ENCODE results near the gene MBTPS1.
A peak's percentile ranks its signal among the peaks of the same experiment; 100 is the strongest.

The MBTPS1 gene

DNA sequence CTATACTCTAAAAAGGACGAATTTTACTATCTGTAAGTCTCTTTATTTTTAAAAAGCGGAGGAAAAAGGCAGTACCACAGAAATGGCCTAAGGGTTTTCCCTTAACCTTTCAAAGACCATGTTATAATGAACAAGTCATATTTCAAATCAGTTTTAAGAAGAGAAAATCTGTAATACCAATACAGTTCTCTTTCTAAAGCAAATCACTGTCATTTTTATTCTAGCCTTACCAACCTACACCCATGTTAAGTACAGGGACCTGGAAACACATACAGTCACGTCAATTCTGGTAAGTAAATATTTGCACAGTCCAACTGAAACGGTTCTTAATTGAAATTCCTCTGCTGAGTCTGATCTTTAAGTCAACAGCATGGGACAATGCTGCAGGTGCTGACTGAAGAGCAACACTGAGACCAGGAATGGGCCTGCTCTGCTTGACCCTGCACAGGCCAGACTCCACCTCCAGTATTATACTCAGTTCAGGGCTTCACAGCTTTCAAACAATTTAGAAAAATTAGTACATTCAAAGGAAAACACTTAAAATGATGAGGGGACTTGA is 20.2 kb downstream of the MBTPS1 start:
- no peak for DNase-seq

DNA sequence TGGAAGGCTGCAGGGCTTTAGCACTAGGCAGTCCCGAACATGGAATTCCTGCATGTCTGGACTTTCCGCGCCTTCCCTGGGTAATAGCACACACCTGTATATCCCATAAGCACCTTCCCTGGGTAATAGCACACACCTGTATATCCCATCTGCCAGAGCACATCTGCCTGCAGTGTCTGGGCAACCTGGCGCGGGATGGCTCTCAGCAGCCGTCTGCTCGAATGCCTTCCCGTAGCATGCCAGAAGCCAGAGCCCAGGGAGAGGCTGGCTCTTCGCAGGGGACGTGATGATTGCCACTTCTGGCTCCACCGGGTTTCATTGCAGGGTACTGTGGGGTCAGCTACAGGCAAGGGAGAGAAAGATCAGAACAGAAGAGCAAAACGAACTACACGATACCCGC is 21.3 kb downstream of the MBTPS1 start:
- no peak for DNase-seq

DNA sequence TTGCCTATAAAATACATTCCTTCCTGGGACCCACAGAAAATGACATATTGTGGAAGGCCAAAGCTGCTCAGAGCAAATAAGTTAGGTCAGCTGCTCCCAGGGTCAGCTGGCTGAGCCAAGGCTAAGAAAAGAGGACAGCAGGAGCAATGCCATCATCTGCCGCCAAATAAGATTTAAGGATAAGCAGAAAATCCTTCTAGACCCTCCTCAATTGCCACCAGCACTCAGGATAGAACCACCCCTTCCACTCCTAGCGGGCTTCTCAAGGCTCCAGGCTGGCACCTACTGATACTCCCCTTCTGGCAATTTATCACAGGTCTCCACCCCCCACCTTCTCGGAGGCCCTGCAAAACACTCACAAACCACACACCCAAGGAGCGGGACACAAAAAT is 22.9 kb downstream of the MBTPS1 start:
- DNase-seq, result no peak

DNA sequence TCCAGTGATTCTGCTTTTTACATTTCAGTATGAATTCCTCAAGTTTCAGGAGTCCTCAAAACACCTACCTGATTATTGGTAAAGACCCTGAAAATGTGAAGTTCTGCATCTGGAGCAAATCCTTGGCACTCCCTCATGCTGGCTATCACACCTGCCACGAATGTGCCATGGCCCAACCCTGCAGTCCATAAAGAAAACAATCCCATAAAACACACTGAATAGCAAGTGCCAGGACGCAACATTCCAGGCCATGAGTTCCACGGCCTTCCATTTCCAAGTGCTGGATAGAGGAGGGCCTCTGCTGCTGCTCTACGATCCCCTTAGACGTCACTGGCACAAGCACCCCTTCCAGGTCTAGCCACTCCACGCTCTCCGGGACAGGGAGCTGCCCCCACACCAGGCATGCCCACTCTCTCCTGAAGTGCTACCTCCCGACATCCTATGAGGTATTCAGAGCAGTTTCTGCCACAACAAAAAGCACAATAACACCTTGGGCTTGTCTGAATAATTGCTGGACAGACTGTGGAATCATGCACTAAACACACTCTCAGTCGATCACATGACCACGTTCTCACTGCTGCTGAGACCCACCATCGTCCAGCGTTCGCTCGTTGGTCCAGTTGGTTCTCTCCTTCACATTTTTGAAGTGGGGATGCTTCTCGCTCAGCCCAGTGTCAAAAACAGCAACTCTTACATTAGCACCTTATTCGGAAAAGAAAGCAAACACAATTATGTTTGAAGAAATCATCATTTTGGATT is 23.4 kb downstream of the MBTPS1 start:
- no peak for DNase-seq

DNA sequence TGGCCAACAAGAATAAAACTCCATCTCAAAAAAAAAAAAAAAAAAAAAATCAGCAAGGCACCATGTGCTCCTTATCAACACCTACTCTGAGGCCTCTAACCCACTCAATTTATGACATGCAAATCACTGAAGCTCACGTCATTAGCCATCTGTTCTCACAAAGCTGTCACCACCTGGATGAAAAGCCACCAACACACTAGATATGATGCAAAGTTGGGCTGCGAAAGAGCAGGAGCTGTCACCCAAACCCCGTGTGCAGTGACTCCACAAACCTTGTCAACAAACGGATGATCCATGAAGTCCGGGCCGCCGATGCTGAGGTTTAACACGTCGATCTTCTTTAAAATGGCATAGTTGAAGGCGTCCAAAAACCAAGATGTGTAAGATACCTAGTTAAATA is 25.3 kb downstream of the MBTPS1 start:
- DNase-seq, result no peak

DNA sequence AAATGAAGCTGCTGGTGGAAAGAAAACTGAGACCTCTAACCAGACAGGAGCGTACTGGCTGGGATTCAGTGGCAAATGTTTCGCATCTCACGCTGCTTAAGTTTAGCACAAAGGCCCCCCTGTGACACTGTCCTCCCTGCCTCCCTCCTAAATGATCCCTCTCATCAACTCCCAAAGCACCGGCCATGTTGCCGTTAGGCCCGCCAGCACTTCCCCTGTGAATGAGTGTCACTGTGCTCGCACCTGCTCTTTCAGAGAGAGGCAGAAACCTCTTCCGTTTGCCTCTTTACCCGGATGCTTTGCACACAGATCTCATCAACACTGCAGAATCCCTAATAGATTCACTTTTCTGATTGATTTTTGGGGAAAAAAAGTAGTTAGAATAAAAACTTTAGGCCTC is 26.5 kb downstream of the MBTPS1 start:
- DNase-seq, result no peak

DNA sequence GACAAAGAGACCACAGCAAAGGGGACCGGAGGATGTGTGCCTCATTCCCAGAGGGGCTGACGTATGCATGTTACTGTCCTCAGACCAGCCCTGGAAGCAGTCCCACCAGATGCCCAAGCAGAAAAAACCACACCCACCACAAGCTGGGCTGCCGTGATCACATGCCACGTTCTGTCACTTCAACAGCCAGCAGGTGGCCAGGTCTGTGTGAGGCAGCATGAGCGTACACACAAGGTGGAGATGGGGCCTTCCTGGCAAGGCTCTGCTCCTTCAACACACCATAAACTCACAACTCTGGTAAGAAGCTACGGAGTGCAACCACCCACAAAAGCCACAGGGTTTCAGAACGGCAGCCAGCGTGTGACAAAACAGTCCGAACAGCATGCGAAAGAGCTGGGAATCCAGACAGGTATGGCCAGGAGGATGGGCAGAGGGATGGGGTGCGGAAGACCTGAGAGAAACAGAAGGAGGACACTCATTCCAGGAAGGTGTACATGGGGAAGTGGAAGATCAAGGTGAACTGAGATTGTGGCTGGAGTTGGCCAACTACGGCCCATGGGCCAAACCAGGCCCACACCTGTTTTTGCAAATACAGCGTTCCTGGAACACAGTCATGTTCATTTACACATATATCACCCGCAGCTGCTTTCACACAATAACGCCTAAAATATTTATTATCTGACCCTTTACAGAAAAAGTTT is 27.9 kb downstream of the MBTPS1 start:
- DNase-seq, result peak; percentile 27 to 37

DNA sequence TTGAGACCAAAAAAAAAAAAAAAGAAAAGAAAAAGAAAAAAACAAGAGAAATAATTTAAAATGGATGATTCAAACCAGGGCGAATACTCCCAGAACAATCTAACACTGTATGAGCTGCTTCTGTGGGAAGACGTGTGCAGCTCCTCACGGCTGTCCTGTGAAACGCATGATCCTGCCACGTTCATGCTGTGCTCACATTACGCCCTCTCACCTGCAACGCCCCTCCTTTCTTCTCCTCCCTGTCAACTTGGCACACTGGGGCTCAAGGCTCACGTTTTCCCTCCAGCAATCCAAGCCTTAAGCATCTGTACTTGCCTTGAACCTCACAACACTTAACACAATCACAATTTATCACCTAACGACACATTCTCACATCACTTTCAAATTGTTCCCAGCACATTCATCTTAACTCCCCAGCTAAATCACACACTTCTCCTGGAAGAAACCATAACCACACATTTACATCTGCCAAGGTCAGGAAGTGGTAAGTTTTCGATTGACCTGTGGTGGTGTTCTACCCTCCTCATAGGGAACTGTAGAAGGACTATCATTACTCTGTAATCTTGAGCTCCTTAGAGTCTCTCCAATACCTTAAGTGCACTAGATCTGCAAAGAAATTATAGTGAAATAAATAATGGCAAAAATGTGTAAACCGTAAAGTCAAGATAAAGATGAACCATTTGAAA is 29.1 kb downstream of the MBTPS1 start:
- DNase-seq, result no peak

DNA sequence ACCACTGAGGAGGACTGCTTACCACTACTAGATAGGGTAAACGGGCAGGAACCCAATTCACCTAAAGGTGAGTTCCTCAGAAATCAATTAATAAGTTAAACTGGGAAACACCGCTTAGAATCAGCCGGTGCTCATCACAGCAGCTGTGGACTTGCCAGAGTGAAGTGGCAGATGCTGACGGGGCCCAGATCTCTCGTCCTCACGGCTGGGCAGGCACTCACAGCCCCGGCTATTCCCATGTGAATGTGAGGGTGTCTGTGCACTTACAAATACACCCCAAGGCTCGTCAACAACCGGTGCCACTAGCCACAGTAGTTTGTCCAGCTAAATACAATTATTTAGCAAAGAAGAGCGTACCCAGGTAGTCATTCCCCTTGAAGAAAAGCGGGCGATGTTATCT is 29.7 kb downstream of the MBTPS1 start:
- DNase-seq, result no peak

DNA sequence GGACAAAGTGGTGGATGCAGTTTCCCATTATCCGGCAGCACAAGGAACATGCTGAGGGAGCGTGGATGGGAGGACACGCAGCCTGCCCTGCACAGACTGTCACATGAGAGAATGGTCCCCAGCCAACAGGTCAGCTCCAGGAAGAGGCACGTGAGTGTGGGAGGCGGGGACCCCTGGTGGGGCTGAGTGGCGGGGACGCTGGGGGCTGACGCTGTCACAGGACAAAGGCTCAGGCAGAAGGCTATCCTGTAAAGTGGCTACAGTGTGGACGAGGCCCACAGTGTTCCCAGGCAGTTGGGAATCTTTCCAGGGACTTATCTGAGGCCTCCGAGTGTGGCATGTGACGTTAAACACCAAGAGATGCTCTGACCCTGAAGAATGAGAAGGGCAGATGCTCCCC is 30.4 kb downstream of the MBTPS1 start:
- no peak for DNase-seq

DNA sequence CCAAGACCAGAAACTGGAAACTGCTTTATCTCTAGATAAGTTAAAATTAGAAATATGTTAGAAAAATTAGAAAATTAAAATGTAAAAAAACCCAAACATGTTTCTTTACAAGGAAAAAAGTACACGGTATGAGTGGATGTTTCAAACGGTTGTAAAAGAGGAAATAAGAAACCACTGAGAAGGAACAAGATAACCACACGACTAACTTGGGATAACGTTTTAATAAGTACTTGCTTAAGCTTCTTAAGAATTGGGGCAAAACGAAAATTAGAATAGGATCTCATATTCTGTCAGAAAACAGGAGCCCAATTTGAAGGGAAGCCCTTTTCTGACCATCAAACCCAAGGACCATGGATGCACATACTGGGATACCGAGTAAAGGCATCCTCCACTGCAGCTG is 31.0 kb downstream of the MBTPS1 start:
- DNase-seq, result no peak

DNA sequence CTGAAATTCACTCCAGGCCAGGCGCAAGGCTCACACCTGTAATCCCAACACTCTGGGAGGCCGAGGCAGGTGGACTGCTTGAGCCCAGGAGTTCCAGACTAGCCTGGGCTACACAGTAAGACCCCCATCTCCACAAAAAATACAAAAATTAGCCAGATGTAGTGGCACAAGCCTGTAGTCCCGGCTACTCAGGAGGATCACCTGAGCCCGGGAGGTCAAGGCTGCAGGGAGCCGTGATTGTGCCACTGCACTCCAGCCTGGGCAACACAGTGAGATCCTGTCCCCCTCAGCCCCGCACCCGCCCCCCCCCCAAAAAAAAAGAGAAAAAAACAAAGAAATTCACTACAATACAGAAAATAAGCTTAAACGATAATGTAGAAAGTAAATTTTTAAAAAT is 31.5 kb downstream of the MBTPS1 start:
- no peak for DNase-seq

DNA sequence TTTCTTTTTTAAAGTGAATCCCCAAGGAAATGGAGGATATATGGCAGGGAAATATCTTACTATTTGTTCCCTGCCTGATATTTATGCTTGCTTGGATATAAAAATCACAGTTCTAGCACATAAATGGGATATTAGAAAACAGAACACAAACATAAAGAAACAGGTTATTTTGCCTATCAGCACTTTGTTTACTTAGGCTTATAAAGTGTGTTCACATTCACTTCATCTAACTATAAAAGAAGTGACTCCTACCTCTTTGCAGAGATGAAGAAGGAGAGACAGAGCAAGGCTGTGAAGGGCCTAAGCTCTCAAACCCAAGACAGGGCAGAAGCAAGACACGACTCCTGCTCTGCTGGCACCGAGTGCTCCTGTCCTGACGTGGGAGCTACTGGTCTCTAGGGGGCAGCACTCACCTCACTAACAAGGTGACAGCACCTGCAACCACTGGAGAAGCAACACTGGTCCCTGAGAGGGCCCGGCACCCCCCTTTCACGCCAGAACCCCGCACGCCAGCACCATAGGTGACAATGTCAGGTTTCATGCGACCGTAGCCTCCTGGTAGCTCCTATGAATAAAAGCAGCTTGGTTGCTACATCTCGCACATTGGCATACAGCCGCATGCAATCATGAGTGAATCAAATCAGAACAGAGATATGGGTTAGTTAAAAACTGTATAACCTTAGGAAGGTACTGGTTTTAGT is 32.0 kb downstream of the MBTPS1 start:
- peak; percentile 61 to 63 for DNase-seq

DNA sequence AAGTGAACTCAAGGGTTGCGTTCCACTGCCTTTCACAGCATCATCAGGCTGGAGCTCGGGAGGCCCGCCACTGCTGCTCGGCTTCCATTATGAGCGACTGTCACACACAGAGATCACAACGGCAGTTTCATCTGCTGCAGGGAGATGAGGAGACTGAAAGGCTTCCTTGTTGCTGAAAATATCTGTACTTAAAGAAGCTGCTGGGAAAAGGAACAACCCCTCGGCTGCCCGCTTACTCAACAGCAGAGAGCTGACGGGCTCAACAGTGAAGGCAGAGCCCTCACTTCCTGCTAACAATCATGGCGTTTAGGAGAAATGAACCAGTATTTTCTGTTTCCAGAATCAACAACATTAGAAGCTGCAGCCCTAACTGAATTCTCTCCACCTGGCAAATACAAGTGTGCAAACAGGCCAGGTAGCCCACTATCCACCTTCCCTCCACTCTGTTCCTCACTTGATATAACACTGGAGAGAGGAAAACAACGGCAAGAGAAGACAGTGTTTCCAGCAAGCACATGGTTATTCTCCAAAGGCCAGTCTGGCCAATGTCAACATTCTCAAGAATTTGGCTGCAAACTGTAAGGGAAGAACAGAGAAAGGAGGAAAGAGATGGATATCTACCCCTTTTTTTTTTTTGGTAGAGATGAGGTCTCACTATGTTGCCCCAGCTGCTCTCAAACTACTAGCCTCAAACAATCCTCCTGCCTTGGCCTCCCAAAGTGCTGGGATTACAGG is 33.7 kb downstream of the MBTPS1 start:
- DNase-seq, result no peak

DNA sequence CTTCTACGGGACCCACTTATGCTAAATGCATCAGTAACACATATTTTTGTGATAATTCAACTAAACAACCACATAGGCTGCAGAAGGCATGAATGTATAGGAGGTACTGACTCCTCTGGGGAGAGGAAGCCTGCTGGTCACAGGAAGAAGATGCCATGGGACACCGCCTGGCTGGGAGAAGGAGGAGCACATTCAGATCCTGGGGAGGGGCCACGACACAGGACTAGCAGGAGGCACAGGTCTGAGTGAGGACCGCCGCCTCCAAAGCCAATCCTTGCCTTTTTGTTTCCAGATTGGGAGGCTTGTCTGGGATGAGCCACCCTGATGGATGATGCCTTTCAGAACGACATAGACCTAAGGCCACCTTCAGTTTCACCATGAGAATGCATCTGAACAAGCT is 34.6 kb downstream of the MBTPS1 start:
- no peak for DNase-seq

DNA sequence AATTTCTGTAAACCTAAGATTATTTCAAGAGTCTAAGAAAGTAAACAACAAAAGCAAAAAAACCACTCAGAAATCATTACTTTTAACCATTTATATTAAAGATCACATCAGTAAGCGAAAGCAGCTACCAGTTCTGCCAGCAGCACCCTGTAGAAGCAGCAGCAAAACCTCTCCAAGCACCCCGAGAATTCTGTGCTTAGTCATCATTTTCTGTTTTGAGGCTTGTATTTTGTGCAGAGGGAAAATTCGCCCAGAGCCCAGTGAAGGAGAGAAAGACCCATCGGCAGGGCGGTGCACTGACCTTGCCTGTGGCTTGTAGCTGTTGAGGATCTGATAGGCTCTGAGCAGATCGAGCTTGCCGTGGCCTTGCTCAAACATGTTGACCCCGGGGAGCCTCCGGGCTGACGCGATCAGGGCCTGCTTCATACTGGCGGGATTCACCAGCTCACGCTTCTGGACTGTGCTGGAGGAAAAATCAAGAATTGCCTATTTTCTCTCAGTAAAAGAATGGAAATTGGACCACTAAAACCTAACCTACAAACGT is 35.2 kb downstream of the MBTPS1 start:
- no peak for DNase-seq

DNA sequence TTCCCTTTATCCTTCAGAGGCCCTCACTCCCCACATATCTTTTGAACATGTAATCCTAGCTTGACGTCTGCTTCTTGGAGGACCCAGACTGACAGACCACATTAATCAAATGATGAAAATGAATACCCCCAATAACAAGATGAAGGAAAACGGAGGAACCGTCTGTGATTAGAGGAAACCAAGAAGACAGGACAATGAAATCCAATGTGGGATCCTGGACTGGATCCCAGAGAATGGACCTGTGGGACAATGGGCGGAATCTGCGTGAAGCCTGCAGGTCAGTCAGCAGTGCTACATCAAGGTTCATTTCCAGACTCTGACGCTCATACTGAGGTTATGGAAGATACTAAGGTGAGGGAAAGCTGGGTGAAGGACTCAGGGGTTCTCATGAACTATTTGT is 35.9 kb downstream of the MBTPS1 start:
- DNase-seq, result no peak

DNA sequence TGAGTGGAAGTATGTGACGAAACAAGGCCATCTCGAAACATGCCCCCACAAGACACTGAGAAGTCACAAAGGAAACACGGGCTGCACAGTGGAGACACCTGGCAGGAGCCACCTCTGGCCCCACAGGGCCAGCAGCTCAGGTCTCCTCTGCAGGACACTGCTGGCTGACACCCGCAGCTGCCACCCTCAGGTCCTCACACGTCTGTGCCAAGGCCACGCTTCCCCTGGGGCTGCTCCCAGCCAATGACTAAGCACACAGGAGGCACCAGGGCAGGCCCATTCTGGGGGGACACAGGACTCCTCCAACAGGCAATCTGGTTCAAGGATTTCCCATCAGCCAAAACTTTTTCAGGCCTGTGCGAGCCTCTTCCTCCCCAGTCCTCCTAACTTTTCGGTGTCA is 36.4 kb downstream of the MBTPS1 start:
- no peak for DNase-seq

DNA sequence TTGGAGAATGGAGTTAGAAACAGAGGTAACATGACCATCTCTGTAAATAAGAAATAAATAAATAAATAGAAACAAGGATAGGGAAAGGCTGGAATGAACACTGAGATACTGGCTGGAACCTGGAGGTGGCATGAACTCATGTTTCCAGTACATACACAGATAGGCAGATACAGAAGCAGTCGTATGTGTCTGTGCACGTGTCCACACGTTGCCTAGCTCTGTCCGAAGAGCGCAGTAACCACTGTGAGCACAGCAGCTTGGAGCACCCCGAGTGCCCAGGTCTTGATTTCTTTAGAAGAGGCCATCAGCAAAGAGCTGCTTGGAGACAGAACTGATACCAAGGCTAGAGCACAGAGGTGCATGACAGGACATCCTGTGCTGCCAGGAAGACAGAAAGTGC is 37.1 kb downstream of the MBTPS1 start:
- no peak for DNase-seq

DNA sequence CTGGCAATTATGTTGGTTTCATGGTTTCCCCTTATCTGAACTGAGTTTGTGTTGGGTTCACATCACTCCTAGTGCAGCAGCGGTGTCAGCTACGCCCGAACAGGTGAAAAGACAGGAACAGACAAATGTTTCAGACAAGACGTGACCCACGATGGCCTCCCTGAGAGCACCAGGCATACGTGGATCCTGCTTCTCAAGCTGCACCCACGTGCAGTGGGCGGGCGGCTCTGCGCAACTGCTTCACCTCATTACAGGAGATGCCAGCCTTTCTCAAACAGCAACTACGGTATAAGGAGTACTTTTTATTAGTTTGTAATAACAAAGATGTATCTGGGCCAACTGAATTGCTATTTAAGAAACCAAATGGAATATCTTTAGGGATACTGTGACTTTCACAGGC is 41.4 kb downstream of the MBTPS1 start:
- DNase-seq, result no peak

DNA sequence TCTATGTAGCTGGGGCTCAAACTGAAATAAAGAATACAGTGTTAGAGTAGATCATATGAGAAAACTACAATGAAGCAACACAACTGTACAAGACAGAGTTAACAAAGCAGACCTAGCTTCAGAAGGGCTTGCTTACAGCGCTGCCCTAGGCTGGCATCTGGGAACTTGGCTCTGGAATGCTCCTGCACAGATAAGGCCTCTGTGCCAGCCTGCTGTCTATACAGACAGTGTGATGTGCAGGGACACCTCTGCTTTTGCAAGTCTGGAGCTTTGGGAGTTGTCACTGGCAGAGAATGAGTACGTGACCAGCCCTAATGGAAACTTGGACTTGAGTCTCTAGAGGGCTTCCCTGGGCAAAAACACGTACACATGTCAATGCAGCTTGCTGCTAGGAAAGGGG is 42.0 kb downstream of the MBTPS1 start:
- DNase-seq, result no peak

DNA sequence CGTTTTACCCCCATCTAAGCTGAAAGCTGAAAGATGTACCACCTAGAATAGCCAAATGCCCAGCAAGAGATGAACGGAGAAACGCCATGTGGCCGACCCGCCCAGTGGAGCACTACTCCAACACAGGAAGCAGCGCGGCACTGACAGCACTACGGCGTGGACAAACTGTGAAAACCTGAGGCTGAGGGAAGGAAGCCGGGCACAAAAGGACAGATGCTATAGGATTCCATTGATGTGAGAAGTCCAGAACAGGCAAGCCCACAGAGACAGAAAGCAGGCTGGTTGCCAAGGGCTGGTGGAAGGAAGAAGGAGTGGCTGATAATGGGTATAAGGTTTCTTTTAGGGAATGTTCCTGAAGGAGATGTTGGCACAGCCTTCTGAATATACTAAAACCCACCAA is 44.7 kb downstream of the MBTPS1 start:
- DNase-seq, result no peak

All from stimulated activated CD4-positive, alpha-beta T cell treated with anti-CD3 and anti-CD28 coated beads, Interleukin-2, amount 100 ng/mL, for 48 hours (primary cell).